ENCODE results near the gene ARHGEF4.

The ARHGEF4 gene

GRCh38 chr2:130832296-130832940 lies 4.3 kb upstream of the ARHGEF4 start:
- H3K4me3 ChIP-seq (ENCODE audit: low read length): no peak overlapping the region
- no peak for DNase-seq (ENCODE audit: low read depth, low spot score)

DNA sequence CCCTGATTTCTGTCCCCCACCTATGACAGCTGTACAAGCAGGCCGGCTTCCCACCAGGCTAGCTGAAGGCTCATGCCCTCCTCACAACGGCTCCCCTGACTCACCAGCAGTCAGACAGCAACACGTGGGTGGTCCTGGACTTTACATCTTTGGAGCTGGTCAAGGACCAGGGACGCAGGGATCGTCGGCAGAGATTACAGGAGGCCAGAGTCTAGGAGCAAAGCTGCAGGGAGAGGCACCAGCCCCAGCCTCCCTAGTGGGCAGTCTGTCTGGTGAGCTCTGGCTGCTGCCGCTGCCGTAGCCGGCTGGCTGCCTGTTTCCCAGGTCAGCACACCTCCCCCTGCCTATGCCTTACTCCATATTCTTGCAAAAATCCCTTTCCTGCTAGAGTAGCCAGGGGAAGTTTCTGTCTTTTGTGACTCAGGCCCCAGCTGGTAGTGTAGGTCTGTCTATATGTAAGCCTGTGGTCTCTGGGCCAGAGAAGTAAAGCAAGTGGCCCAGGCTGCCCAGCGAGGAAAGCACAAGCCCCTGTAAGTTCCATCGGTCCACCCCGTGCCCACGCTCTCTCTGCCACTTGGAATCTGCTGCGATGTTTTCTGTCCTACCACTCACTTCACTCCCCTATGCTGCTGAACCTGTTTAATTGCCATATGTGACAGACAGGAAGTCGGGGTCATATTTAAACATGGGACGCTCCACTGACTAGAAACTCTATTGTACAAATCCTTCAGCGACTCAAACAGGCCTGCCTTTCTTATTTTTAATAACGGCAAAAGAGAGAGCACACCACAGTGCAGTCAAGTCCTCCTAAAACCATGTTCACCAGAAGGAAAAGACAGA lies 2.4 kb upstream of the ARHGEF4 start:
- H3K4me3 ChIP-seq (ENCODE audit: low read length): no peak overlapping the region
- DNase-seq (ENCODE audit: low read depth, low spot score): no peak

DNA sequence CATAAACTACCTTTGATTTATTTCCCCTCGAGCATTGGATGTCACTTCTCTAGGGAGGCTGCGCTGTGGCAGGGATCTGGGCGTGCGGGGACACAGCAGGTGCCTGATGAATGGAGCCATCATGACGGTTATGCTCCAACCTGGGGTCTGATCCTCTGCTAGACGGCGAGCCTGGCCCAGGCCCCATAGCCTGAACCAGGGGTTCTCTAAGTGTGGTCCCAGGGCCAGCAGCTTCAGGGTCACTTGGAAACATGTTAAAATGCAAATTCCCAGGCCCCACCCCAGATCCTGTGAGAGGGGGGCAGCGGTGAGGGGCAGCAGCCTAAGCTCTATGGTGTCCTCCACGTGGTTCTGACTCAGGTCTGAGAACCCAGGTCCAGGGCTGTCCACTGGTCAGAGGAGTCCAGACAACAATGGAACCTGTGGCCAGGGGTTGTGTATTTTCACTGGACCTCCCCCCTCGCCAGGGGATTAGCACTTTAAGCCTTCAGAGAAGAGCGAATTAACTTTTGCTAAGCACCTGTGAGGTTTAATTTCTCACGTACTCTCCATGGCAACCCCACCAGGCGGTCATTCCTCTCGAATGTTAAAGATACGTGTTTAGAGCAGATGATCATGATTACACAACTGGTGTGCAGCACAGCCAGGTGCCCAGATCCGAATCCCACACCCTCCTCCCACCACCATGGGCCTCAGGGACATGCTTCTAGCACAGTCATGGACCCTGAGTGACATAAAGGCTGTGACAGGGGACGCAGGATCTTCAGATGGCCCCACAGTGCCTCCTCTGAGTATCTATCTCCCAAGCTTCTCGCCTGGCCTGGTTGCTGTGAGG lies 1.6 kb upstream of the ARHGEF4 start:
- no peak overlapping the region for H3K4me3 ChIP-seq (ENCODE audit: low read length)
- no peak for DNase-seq (ENCODE audit: low read depth, low spot score)

DNA sequence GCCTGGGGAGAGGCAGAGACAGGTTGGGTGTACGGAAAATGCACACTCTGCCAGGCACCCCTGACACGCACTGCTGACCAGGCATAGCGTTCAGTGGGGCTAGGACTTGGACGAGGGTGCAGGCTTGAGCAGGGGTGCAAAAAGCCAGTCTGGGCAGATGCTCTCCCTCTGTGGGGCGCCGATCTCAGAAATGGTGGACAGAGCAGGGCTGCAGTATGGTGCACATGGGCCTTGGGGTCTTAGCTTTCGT lies 1.0 kb upstream of the ARHGEF4 start:
- no peak for DNase-seq (ENCODE audit: low read depth, low spot score)
- H3K4me3 ChIP-seq (ENCODE audit: low read length): no peak overlapping the region

DNA sequence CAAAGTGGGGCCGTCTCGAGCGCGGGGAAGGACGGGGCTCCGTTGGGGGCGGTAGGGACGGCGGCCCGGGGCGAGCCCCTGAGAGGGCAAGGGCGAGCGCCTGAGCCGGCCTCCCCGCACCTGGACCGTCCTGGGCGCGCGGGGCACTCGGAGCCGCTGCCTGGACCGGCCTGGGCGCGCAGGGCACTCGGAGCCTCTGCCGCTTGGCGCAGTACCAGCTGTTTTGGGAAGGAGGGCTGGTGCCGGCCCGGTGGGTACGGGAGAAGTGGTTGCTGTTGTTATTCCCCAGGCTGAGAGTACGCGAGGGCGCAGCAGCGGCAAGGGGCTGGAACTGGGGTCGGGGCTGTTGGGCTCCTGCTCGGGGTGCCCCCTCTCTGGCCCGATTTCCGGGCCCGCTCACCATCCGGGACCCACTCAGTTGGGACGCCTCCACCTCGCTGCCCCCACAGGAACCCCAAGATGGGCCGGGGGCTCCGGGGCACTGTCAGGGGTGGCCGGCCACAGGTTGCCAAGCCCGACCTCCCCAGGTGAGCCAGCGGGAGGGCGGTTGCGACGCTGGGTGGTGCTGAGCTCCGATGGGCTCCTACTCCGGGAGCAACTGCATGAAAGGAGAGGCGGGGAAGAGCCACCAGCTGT lies 579 bp downstream of the ARHGEF4 start:
- H3K4me3 ChIP-seq (ENCODE audit: low read length): no peak overlapping the region
- DNase-seq (ENCODE audit: low read depth, low spot score): no peak

DNA sequence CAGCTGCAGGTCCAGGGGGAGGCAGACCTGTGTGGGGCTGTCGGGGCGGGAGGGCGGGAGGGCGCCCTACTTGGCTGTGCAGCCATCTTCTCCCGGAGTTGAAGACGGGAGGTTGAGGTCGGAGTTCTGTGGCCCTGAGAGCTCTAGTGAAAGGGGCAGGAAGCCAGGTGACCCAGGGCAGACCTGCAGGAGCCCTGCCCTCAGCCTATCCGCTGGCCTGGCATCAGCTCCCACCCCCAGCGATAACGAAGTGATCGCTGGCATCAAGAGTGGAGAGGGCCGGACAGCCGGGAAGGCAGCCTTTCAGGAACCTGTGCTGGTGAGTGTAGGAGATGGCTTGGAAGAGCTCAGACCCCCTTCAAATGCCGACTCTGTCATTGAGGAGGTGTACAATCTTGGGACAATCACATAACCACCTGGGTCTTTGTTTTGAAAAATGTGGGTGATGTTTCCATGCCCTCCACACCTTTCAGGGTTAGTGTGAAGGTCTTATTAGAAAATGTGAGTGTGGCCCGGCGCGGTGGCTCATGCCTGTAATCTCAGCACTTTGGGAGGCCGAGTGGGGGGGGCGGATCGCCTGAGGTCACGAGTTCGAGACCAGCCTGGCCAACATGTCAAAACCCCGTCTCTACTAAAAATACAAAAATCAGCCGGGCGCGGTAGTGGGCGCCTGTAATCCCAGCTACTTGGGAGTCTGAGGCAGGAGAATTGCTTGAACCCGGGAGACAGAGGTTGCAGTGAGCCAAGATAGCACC lies 1.3 kb downstream of the ARHGEF4 start:
- no peak for DNase-seq (ENCODE audit: low read depth, low spot score)
- no peak overlapping the region for H3K4me3 ChIP-seq (ENCODE audit: low read length)

GRCh38 chr2:130839011-130839780 lies 2.5 kb downstream of the ARHGEF4 start:
- no peak for DNase-seq (ENCODE audit: low read depth, low spot score)
- no peak overlapping the region for H3K4me3 ChIP-seq (ENCODE audit: low read length)

DNA sequence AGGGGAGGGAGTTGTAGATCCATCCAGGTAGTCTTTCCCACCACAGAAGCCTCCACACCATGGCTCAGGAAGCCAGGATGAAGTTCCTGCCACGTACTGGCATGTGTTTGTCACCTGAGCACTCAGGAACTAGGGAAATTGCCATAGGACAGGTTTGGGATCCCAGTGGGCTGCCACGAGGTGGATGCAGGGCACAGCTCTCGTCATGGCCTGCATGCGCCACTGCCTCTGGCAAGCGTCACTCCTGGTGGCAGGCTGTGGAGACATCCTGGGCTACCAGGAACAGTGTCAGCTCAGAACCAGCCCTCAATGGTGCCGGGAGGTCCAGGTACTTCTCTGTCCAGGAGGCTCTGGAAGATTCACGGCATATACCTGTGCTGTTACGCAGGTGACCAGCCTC lies 3.8 kb downstream of the ARHGEF4 start:
- H3K4me3 ChIP-seq (ENCODE audit: low read length): no peak overlapping the region
- no peak for DNase-seq (ENCODE audit: low read depth, low spot score)

- DNase-seq (ENCODE audit: low read depth, low spot score): no peak
- H3K4me3 ChIP-seq (ENCODE audit: low read length): no peak overlapping the region
Observed at GRCh38 chr2:130841741-130842365, 5.1 kb downstream of the ARHGEF4 start.

- DNase-seq (ENCODE audit: low read depth, low spot score): no peak
- no peak overlapping the region for H3K4me3 ChIP-seq (ENCODE audit: low read length)
Observed at GRCh38 chr2:130842770-130843169, 6.1 kb downstream of the ARHGEF4 start.

GRCh38 chr2:130843321-130843985 lies 6.7 kb downstream of the ARHGEF4 start:
- no peak for DNase-seq (ENCODE audit: low read depth, low spot score)
- no peak overlapping the region for H3K4me3 ChIP-seq (ENCODE audit: low read length)

DNA sequence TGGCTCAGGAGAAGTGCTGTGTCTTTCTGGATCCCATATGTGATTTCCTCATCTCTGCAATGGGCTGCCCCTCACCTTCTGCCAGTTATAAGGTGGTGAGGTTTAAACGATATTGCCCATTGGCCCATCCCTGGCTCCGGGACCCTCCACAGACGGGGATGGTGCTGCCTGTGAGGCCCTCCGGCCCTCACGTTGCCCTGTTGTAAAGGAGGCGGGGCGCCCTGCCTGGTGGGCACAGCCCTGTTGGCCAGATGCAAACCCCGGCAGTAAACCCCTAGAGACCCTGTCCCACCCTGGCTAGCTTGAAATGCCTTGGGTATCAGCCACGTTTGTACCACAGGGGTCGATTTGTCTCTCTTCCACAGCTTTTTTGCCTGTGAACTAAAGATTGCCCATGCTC lies 7.4 kb downstream of the ARHGEF4 start:
- no peak for DNase-seq (ENCODE audit: low read depth, low spot score)
- no peak overlapping the region for H3K4me3 ChIP-seq (ENCODE audit: low read length)

GRCh38 chr2:130845505-130846085 lies 8.9 kb downstream of the ARHGEF4 start:
- no peak overlapping the region for H3K4me3 ChIP-seq (ENCODE audit: low read length)
- DNase-seq (ENCODE audit: low read depth, low spot score): no peak

DNA sequence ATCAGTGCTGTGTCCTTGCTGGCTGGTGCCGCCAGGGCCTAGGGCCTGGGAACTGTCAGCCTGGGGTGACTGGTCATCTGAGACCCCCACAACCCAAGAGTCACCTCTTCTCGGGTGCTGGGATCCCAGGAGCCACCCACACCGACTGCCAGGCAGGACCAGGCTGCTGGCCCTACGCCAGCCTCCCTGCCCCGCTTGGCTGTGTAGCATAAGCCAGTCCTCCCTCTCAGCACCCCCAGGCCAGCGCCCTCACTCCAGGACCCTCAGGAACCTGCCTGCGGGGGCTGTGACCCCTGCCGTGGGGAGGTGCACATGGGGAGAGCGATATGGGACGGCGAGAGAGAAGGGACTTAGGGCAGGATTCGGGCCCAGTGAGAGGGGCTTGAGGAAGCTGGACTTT lies 9.5 kb downstream of the ARHGEF4 start:
- no peak for DNase-seq (ENCODE audit: low read depth, low spot score)
- no peak overlapping the region for H3K4me3 ChIP-seq (ENCODE audit: low read length)

DNA sequence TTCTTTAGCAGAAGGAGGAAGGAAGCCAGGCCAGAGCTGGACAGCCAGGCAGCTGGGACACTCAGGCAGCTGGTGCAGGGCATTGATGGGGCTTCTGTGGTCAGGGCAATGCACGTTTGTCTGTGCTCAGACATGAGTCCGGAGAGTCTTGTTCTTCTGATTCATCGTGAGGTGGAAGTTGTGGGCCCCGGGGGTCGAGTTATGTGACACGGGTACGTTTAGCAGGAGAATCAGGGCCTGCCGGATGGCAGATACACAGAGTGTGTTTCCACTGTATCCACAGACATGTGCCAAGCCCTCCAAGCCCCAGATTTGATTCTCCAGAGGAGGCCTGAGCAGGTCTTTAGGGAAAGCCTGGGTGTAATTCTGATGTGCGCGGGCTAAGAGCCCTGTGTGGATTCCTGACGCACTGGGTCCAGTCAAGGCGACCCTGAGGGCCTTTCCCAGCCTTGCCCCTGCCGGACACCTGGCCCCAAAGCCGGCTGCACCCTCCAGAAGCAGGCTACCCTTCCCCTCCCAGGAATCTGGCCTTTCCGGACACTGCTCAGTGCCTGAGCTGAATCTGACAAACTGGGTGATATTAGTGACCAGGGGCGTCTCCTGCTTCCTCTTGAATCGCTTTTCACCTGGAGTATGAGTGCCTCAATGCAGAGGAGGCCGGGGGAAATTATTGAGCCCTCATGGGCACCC lies 10.1 kb downstream of the ARHGEF4 start:
- no peak for DNase-seq (ENCODE audit: low read depth, low spot score)
- H3K4me3 ChIP-seq (ENCODE audit: low read length): no peak overlapping the region

DNA sequence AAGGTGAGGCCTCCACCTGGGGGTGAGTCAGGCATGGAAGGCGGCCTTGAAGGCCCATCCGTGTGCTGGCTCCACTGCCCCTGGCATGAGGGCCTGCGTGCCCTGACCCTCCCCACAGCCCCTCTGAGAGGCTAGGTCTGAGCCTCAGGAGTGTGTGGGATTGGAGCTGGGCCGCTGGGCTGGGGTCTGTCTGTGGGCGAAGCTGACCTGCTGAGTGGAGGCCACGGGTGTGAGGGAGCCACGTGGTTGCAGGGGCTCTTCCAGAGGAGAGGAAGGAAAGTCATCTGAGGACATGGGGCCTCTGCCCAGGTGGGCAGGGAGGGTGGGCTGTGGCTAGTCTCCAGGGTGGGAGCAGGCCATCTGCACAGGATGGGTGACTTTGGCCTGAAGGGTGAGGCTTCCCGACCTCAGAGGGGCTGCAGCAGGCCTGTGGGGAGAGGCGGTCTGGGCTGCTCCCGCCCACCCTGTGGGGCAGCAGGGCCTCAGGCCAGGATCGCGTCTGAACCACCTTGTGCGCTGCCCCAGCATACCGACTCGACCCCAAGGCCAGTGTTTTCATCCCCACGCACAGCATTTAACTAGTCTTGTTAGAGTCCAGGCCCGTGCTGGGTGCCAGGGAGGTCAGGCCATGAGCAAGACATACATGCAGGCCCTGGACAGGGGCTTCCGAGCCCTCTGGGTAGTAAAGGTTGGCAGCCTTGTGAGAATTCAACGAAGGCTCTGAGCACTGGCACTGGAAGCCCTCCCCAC lies 11.2 kb downstream of the ARHGEF4 start:
- no peak for DNase-seq (ENCODE audit: low read depth, low spot score)
- no peak overlapping the region for H3K4me3 ChIP-seq (ENCODE audit: low read length)
